Jurkat, Clone E6-1 (cell line): ENCODE data around the gene KLHDC7B.

Experiments used
- DNase-seq: peaks from one replicate; pipeline ENCODE4 v3.0.0-alpha.2; 2011; ENCODE audit warnings: low read depth, low spot score
- H3K4me3 ChIP-seq: 2 replicates; pipeline ENCODE4 v1.5.1; 2011; ENCODE audit warnings: mild to moderate bottlenecking, low read length, control low read depth, moderate library complexity

The KLHDC7B gene

GRCh38 chr22:50544078-50544745 is 1.5 kb upstream of the KLHDC7B start:
- H3K4me3 ChIP-seq: no peak overlapping the region; the same call in none of the 2 replicates
- no peak for DNase-seq

- H3K4me3 ChIP-seq: no peak overlapping the region
- DNase-seq: no peak
Measured at GRCh38 chr22:50544746-50545253, 899 bp upstream of the KLHDC7B start.

- H3K4me3 ChIP-seq: no peak overlapping the region
- DNase-seq: no peak
Measured at GRCh38 chr22:50546326-50547262, 895 bp downstream of the KLHDC7B start.

DNA sequence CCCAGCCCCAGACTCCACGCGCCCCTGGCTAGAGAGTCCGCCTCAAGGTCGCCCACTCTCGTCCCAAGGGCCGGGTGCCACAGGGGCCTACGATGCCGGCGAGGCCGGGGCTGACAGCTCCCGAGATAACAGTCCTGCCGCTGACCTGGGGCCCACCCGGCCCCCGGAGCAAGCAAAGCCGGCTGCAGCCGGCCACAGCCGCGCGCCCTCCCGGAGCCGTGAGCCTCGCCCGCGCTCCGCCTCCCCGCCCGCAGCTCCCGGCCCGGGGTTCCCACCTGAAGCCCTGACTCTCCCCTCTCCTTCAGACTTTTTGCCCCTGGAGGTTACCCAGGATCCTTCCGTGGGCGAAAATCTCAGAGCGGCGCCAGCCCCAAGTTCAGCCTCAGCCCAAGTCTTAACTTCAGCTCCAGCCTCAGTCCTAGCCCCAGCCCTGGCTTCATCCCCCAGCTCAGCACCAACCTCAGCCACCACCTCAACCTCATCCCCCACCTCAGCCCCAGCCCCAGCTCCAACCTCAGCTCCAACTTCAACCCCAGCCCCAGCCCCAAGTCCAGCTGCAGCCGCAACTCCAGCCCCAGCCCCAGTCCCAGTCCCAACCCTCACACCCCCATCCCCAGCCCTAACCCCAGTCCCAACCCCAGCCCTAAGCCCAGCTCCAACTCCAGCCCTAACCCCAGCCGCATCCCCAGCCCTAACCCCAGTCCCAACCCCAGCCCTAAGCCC is 1.7 kb downstream of the KLHDC7B start:
- DNase-seq: no peak
- H3K4me3 ChIP-seq: no peak overlapping the region

GRCh38 chr22:50548040-50548920 is 2.6 kb downstream of the KLHDC7B start:
- H3K4me3 ChIP-seq: no peak overlapping the region
- DNase-seq: no peak

DNA sequence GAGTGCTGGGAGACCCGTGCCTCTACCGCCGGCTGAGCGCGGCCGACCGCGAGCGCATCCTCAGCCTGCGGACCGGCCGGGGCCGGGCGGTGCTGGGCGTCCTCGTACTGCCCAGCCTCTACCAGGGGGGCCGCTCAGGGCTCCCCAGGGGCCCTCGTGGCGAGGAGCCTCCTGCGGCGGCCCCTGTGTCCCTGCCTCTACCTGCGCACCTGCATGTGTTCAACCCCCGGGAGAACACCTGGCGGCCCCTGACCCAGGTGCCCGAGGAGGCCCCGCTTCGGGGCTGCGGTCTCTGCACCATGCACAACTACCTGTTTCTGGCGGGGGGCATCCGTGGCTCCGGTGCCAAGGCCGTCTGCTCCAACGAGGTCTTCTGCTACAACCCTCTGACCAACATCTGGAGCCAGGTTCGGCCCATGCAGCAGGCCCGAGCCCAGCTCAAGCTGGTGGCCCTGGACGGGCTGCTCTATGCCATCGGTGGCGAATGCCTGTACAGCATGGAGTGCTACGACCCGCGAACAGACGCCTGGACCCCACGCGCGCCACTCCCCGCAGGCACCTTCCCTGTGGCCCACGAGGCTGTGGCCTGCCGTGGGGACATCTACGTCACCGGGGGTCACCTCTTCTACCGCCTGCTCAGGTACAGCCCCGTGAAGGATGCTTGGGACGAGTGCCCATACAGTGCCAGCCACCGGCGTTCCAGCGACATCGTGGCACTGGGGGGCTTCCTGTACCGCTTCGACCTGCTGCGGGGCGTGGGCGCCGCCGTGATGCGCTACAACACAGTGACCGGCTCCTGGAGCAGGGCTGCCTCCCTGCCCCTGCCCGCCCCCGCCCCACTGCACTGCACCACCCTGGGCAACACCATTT is 3.5 kb downstream of the KLHDC7B start:
- no peak for DNase-seq
- H3K4me3 ChIP-seq: no peak overlapping the region

DNA sequence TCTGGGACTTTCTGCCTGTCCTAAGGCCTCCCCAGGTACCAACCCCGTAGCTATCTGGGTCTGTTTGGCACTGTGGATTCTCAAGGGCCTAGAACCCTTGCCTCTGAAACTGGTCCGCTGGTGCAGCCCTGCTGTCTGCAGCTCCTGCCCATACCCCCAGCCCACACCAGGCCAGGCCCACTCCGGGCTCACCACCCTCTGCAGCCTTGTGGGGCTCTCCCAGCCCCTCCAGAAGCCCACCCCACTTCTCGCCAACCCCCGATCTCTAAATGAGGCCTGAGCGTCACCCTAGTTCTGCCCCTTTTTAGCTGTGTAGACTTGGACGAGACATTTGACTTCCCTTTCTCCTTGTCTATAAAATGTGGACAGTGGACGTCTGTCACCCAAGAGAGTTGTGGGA is 4.7 kb downstream of the KLHDC7B start:
- no peak overlapping the region for H3K4me3 ChIP-seq
- DNase-seq: no peak

- DNase-seq: no peak
- no peak overlapping the region for H3K4me3 ChIP-seq
Measured at GRCh38 chr22:50551160-50551752, 5.6 kb downstream of the KLHDC7B start.

DNA sequence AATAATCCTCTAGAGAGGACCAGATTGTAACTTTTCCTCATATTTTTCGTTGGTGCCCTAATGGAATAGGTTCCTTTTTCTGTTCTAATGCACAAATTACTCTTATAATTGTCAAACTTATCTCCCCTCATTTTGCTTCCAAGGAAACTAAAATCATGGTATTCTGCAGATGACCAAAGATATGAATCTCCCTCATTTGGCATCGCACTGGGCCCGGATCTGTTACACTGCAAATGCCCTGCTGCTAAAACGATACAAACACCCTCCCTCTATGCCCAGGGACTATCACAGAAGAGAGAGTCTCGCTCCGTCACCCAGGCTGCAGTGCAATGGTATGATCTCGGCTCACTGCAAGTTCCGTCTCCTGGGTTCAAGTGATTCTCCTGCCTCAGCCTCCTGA is 7.6 kb downstream of the KLHDC7B start:
- DNase-seq: no peak
- H3K4me3 ChIP-seq: no peak overlapping the region

GRCh38 chr22:50556703-50557102 is 11.0 kb downstream of the KLHDC7B start:
- no peak for DNase-seq
- H3K4me3 ChIP-seq: no peak overlapping the region

- H3K4me3 ChIP-seq: no peak overlapping the region
- no peak for DNase-seq
Measured at GRCh38 chr22:50560034-50560433, 14.3 kb downstream of the KLHDC7B start.

GRCh38 chr22:50561401-50562358 is 16.0 kb downstream of the KLHDC7B start:
- no peak for DNase-seq

GRCh38 chr22:50562523-50563412 is 17.1 kb downstream of the KLHDC7B start, which contains the start of gene SYCE3:
TSS of gene SYCE3 (minus strand) at chr22:50562919. CDS start at chr22:50556405, 6,514 bp downstream.
- DNase-seq: peak; percentile 87
- peak within 1 kb of the TSS; percentile 79 for H3K4me3 ChIP-seq

More at GRCh38 chr22:50561401-50562358, 16.0 kb downstream of the KLHDC7B start:
- H3K4me3 ChIP-seq: no peak overlapping the region

- DNase-seq: no peak
- H3K4me3 ChIP-seq: peak overlapping the region; percentile 79
Measured at GRCh38 chr22:50563413-50564160, 17.9 kb downstream of the KLHDC7B start.

GRCh38 chr22:50564289-50564688 is 18.6 kb downstream of the KLHDC7B start:
- H3K4me3 ChIP-seq: no peak overlapping the region
- DNase-seq: no peak
